ENCODE data around the gene LCTL. TPM values are rescaled to one million over a fixed set of nuclear protein-coding genes. Genes with fewer than 3 reads are reported as not detected.

Gene LCTL
- total RNA-seq, 1 donor from 2014 or later = not detected

GRCh38 chr15:66588537-66588936 lies 22.7 kb upstream of the LCTL start:
- DNase-seq (ENCODE audit: extremely low spot score in 2 of 2) = no peak
- Histone ChIP-seq H3K9me3 (no peaks in the 10 kb centered on the region), H3K27me3 (no peaks in the 10 kb centered on the region), H3K27ac (no peak overlapping the region), H3K36me3 (no peaks in the 10 kb centered on the region), H3K4me3 (no peak overlapping the region), H3K4me1 (no peaks in the 10 kb centered on the region)
- intact Hi-C loops (cut with DNase I) = no loop called here
- no peak for TF ChIP-seq POLR2AphosphoS5 (IDR thresholded peaks at IDR 0.05; ENCODE audit: insufficient read depth in 1 of 2, low read depth in 1 of 2)
- TF ChIP-seq POLR2A (IDR thresholded peaks at IDR 0.05) = no peak
- no peak for TF ChIP-seq CTCF (IDR thresholded peaks at IDR 0.05)

- no peak for TF ChIP-seq POLR2A (IDR thresholded peaks at IDR 0.05)
- TF ChIP-seq POLR2AphosphoS5 (IDR thresholded peaks at IDR 0.05; ENCODE audit: insufficient read depth in 1 of 2, low read depth in 1 of 2) = no peak
- TF ChIP-seq CTCF (IDR thresholded peaks at IDR 0.05) = no peak
These were observed 22.0 kb upstream of the LCTL start for GRCh38 chr15:66587749-66588148.

GRCh38 chr15:66587020-66587419 lies 21.2 kb upstream of the LCTL start:
- H3K27me3 ChIP-seq = no peaks in the 10 kb centered on the region
- TF ChIP-seq POLR2AphosphoS5 (IDR thresholded peaks at IDR 0.05; ENCODE audit: insufficient read depth in 1 of 2, low read depth in 1 of 2) (no peak), CTCF (IDR thresholded peaks at IDR 0.05) (no peak), POLR2A (IDR thresholded peaks at IDR 0.05) (no peak)
- no peaks in the 10 kb centered on the region for H3K36me3 ChIP-seq
- DNase-seq (ENCODE audit: extremely low spot score in 2 of 2) = no peak
- H3K27ac ChIP-seq = no peak overlapping the region
- intact Hi-C loops (cut with DNase I) = no loop called here
- no peak overlapping the region for H3K4me3 ChIP-seq
- no peaks in the 10 kb centered on the region for H3K4me1 ChIP-seq
- H3K9me3 ChIP-seq = no peaks in the 10 kb centered on the region

More at GRCh38 chr15:66587749-66588148, 22.0 kb upstream of the LCTL start:
- Histone ChIP-seq H3K4me3 (no peak overlapping the region), H3K27me3 (no peaks in the 10 kb centered on the region), H3K9me3 (no peaks in the 10 kb centered on the region), H3K27ac (no peak overlapping the region), H3K4me1 (no peaks in the 10 kb centered on the region), H3K36me3 (no peaks in the 10 kb centered on the region)
- intact Hi-C loops (cut with DNase I) = no loop called here
- DNase-seq (ENCODE audit: extremely low spot score in 2 of 2) = no peak

- H3K36me3 ChIP-seq = no peaks in the 10 kb centered on the region
- no peaks in the 10 kb centered on the region for H3K4me1 ChIP-seq
- TF ChIP-seq CTCF (IDR thresholded peaks at IDR 0.05) (no peak), POLR2AphosphoS5 (IDR thresholded peaks at IDR 0.05; ENCODE audit: insufficient read depth in 1 of 2, low read depth in 1 of 2) (no peak), POLR2A (IDR thresholded peaks at IDR 0.05) (no peak)
- intact Hi-C loops (cut with DNase I) = no loop called here
- no peaks in the 10 kb centered on the region for H3K27me3 ChIP-seq
- H3K4me3 ChIP-seq = no peak overlapping the region
- no peak overlapping the region for H3K27ac ChIP-seq
- DNase-seq (ENCODE audit: extremely low spot score in 2 of 2) = no peak
- H3K9me3 ChIP-seq = no peaks in the 10 kb centered on the region
These were observed 20.6 kb upstream of the LCTL start for GRCh38 chr15:66586155-66586976.

- intact Hi-C loops (cut with DNase I) = no loop called here
- Histone ChIP-seq H3K27ac (no peak overlapping the region), H3K36me3 (no peaks in the 10 kb centered on the region), H3K4me3 (no peak overlapping the region), H3K27me3 (no peaks in the 10 kb centered on the region), H3K4me1 (no peaks in the 10 kb centered on the region), H3K9me3 (no peaks in the 10 kb centered on the region)
- no peak for TF ChIP-seq POLR2AphosphoS5 (IDR thresholded peaks at IDR 0.05; ENCODE audit: insufficient read depth in 1 of 2, low read depth in 1 of 2)
- no peak for TF ChIP-seq POLR2A (IDR thresholded peaks at IDR 0.05)
- TF ChIP-seq CTCF (IDR thresholded peaks at IDR 0.05) = no peak
- DNase-seq (ENCODE audit: extremely low spot score in 2 of 2) = no peak
These were observed 16.3 kb upstream of the LCTL start for GRCh38 chr15:66581972-66582537.

Data from vagina (tissue), 2 donors.